CD4-positive, alpha-beta T cell treated with Interferon alpha-2 for 1 hour (primary cell): Measurements from ENCODE around the gene NCKAP5.

Source experiments
- DNase-seq, 2 donors: peaks; one replicate each; pipeline ENCODE4 v3.0.0-alpha.2; 2020 to 2022

The NCKAP5 gene

GRCh38 chr2:133061874-133062593 is 506.2 kb downstream of the NCKAP5 start:
- no peak for DNase-seq

DNA sequence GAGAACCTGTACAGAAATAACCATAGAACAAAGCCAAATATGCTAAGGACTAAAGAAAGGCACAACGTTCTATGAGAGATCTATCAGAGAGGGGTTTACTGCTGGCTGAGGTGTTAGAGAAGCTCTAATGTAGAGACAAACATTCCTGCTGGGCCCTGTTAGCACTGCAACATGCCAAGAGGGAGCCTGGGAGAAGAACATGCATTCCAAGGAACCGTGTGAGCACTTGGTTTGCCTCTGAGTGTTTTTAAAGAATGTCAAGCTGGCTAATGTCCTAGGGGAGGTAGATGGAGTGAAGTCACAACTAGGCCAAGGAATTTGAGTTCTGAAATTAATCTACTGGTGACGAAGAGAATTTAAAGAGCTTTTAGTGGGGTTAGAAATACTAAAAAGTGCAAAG is 514.0 kb downstream of the NCKAP5 start:
- DNase-seq = no peak

DNA sequence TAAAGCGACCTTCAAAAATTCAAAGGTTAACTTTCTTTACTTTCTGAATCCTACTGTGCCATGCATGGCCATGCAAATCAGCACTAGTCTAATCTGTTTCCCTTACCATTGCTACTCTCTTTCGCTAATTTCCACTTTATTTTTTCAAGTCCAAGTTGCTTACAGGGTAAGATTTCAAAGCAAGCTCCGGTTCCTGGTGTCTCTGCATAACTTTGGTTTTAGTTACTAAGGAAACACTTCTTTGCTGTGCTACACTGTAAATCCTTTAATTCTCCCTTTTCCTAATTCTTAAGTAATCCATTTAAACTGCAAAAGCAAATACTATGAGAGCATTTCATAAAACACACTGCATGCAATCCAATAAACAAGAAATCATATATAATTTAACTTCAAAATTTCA is 514.7 kb downstream of the NCKAP5 start:
- no peak for DNase-seq

DNA sequence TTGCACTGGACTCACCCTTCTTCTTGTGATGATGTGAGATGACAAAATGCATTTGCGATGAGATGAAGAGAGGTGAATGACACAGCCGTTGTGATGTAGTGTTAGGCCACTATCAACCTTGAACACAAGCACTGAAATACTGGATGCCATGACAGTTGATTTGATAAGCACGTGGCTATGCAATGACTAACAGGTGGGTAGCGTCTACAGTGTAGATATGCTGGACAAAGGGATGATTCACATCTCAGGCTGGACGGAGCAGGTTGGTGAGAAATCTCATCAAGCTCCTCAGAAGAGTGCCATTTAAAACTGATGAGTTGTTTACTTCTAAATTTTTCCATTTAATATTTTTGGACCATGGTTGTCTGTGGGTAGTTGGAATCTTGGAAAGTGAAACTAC is 522.5 kb downstream of the NCKAP5 start:
- DNase-seq = no peak

DNA sequence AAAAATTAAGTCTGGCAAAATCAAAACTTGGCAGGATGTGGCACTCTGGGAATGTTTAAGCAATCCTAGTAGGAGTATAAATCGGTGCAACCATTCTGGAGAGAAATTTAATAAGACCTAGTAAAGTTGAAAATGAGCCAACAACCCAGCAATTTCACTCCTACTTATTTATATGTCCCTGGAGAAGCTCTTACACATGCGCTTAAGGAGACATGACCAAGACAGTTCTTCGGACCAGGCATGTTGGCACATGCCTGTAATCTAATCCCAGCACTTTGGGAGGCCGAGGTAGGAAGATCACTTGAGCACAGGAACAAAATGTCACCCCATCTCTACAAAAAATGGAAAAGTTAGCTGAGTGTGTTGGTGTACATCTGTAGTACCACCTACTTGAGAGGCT is 523.7 kb downstream of the NCKAP5 start:
- no peak for DNase-seq

DNA sequence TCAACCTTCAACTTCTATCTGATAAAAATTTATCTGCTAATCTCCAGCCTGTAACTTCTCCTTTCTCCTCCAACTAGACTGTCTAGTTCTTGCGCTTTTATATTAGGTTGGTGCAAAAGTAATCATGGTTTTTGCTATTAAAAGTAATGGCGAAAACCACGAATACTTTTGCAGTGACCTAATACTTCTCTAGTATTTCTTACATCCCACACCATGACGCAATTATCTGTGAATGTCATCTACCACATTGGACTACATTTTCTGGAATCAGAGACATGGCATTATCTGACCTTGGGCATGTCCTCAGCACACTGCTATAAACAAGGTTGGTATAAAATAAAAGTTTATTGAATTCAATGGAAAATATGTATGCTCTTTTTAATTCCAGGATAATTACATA is 528.1 kb downstream of the NCKAP5 start:
- DNase-seq = no peak

GRCh38 chr2:133039531-133039930 is 528.7 kb downstream of the NCKAP5 start:
- DNase-seq = no peak

DNA sequence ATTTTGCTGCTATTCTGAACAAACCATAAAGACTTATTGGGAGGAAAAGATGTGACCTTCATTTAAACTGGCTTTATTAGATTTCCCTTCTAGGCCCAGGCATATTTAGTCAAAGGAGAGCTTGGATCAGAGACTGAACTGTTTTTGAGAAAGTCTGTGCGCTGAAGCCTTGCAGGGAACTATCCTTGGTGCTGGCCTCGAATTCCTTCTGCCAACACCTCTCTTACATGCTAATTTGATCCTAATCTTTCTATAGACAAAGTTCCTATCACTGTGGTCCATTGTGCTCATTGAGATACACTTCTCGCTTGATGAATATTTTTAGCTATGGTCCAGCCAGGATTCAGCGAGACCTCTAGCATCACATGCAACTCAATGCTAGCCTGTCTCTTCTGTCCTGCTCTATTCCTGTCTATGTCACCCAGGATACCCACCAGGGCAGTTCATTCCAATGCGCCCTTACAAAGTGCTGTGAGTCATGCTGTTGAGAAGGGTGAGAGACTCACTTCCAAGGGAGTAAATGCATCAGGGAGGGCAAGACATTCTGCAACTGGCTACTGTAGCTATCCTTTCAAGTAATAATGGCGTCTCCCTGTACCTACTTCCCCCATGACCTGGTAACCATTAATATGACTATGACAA is 541.6 kb downstream of the NCKAP5 start:
- DNase-seq = no peak

- DNase-seq = no peak
Measured at GRCh38 chr2:133025004-133025403, 543.3 kb downstream of the NCKAP5 start.

GRCh38 chr2:133012847-133013734 is 555.2 kb downstream of the NCKAP5 start:
- no peak for DNase-seq

DNA sequence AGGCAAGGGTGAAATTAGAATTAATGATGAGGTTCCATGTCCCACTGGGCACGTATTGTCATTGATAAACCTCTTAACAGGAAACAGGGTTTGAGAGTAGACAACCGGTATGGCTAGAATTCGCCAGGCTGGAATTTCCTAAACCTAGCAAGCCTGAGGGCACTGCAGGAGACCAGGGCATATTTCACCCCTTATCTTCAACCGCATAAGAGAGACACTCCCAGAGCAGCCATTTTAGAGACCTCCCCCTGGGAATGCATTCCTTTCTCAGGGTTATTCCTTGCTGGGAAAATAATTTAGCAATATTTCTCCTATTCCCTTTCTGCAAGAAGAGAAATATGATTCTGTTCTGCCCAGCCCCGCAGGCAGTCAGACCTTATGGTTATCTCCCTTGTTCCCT is 563.6 kb downstream of the NCKAP5 start:
- no peak for DNase-seq

GRCh38 chr2:132999421-132999820 is 568.8 kb downstream of the NCKAP5 start:
- DNase-seq = no peak

DNA sequence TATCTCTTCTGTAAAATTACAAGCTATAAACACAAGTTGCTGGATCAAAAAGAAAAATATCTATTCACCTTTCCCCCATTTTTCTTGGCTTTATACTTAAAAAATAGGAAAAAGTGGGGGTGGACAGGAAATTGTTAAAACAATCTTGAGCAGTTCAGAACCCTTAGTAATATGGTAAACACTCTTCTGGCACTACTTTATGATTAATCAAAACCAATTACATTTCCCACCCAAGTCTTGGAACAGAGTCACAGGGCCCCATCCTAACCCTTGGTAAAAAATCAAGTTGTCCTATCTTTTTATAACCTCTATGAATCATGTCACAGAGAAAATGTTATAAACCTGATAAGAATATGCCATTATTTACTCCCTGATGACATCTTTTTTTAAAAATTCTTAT is 570.0 kb downstream of the NCKAP5 start:
- DNase-seq = no peak

GRCh38 chr2:132991471-132992045 is 576.7 kb downstream of the NCKAP5 start:
- DNase-seq = no peak

DNA sequence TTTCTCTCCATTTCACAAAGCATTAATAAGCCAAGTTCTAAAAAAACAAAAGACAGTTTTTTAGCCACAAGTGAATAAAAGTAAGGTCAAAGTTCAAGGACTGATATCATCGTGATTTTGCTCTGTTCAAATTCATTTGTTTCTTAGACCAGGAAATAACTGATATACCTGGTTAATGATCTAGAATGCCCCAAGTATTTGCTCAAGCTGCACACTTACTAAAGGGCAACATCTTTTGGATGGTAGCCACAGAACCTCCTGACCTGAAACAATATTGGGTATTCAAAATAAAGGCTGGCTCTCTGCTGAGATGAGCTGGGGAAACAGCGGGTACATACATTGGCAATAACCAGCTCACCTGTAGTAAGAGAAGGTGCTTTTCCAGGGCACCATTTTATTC is 583.5 kb downstream of the NCKAP5 start:
- DNase-seq = no peak

GRCh38 chr2:132980304-132980703 is 588.0 kb downstream of the NCKAP5 start:
- no peak for DNase-seq

GRCh38 chr2:132979339-132980093 is 588.7 kb downstream of the NCKAP5 start:
- DNase-seq = no peak

GRCh38 chr2:132978840-132979239 is 589.4 kb downstream of the NCKAP5 start:
- no peak for DNase-seq

DNA sequence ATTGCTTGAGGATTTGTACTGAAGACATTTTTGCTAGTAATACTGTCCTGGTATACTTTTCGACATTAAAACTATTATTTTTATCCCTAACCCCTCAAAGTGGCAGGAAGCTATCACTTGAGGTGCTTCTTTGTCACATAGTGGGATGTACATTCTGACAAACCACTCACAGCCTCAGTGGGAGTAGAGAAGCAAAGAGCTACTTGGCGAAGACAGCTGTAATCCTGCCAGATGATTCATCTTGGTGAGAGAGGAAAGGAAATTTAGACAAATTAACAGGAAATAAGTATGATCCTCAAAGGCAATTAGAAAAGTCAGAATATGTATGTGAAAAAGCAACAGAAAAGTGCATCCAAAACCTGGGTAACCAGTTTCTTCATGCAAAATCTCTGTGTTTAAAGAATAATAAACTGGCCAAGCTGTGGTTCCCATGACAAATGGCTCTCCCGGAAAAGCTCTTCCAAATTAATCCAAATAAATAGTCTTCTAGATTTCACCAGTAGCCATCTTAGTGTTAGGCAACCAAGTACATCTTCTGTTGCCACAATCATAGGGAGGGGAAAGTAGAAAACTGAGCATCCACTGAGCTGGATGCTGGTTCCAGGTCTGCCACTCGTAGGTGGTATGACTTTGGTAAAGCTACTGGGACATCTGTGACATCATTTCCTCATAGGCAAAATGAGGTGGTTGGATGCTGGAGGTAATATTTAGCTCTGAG is 590.3 kb downstream of the NCKAP5 start:
- no peak for DNase-seq

DNA sequence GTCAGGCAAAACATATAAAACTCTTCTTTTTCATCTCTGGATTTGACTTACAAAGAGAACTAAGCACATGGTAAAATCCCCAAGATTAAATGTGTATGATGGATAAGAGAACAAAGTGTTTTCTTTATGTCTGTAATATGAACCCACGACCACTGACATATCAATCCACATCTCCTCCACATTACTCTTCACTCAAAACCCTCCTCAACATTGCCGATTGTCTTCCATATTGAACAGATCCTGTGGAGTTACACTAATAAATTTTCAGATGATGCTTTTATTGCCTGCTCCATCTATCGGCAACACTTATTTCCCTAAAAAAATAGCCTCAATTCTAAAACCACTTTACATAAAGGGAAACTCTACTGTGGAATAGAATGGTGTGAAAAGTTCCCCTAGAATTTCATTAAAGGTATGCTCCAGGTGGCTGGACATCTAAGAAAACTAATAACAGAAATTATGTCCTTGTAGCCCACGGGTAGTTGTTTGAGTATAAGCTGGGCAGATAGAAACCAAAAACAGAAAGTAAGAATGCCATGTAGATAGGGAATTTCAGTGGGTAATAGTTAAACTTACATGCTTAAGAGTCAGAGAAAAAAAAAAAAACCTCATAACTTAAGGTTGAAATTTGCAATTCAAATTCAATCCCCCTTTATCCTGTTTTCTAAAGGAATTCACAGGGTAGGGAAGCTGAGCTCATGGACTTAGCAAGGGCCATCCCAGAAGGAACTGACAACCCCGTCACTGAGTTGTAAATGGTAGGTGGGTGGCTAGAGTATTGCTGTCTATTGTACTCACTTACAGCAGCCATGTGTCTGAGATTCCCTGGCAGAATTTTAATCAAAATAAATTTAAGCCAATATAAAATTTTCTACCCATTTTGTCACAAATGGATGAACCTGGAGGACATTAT is 592.8 kb downstream of the NCKAP5 start:
- no peak for DNase-seq
